Activated CD8-positive, alpha-beta T cell treated with anti-CD3 and anti-CD28 coated beads for 36 hours (primary cell): ENCODE data around the gene DTX3L. TPM values are rescaled to one million over a fixed set of nuclear protein-coding genes. Genes with fewer than 3 reads are reported as not detected.
"Not testable (repeated sequence)": the region's sequence is repeated elsewhere in the genome, so short reads cannot be mapped to it uniquely, and the experiment has no call there.

ENCODE experiments used
- ATAC-seq: fragments of 200-7000 bp; cut with Tn5 transposase; one replicate; pipeline ENCODE4 v1.10.0; 2021; ENCODE audit warnings: mild to moderate bottlenecking, moderate library complexity
- CTCF ChIA-PET: fragments of 350-600 bp; sonication (Branson Sonifier 250); formaldehyde crosslinking; loops from one replicate; lab custom pipeline; 2021; ENCODE audit warnings: antibody characterized with exemption; lab: Charles Lee
- POLR2A ChIA-PET: fragments of 350-600 bp; sonication (Branson Sonifier 250); formaldehyde crosslinking; loops from one replicate; lab custom pipeline; 2021; ENCODE audit warnings: antibody characterized with exemption; lab: Charles Lee
- DNase-seq: peaks from one replicate; pipeline ENCODE4 v3.0.0-alpha.2; 2020
- H3K27ac Mint-ChIP-seq: one replicate; pipeline ENCODE4 v1.8.0; 2021; ENCODE audit warnings: mild to moderate bottlenecking, mixed read lengths
- H3K27me3 Mint-ChIP-seq: one replicate; pipeline ENCODE4 v1.8.0; 2021; ENCODE audit warnings: mixed read lengths
- H3K36me3 Mint-ChIP-seq: one replicate; pipeline ENCODE4 v1.8.0; 2021; ENCODE audit warnings: low read depth, mixed read lengths
- H3K4me1 Mint-ChIP-seq: one replicate; pipeline ENCODE4 v1.8.0; 2021; ENCODE audit warnings: low read depth, mixed read lengths
- H3K4me3 Mint-ChIP-seq: one replicate; pipeline ENCODE4 v1.8.0; 2021; ENCODE audit warnings: mild to moderate bottlenecking, moderate library complexity, mixed read lengths
- H3K9me3 Mint-ChIP-seq: one replicate; pipeline ENCODE4 v1.8.0; 2021; ENCODE audit warnings: mixed read lengths
- CTCF ChIP-seq: fragments of 200-600 bp; IDR thresholded peaks from one replicate; pipeline ENCODE4 v1.8.0; 2022; ENCODE audit warnings: antibody characterized with exemption, mild to moderate bottlenecking
- intact Hi-C: fragments of 100-400 bp; cut with micrococcal nuclease; formaldehyde crosslinking; loops from one replicate; pipeline ENCODE4 v1.10.0; 2022
- total RNA-seq, 2 experiments: library from RNA; stranded (reverse); gene quantifications; one replicate each; pipeline ENCODE4 v1.2.3, GENCODE V29; 2021

DTX3L gene
- total RNA-seq, 2 experiments from 2014 or later, result 22.1 to 25.9 TPM

- intact Hi-C loops, result no loop called here
- H3K9me3 Mint-ChIP-seq, result no peaks in the 10 kb centered on the region
- no peaks in the 10 kb centered on the region for H3K27me3 Mint-ChIP-seq
- no peak for TF ChIP-seq CTCF
- DNase-seq (no peak), ATAC-seq (no peak)
- peak overlapping the region; percentile 90 for H3K27ac Mint-ChIP-seq
- H3K4me1 Mint-ChIP-seq, result peaks cover 52% of the 10 kb centered on the region
- POLR2A ChIA-PET, result interaction anchor here (1.2 to 3.6 kb wide), 7 partner anchors 7 to 118 kb away, joined by 3 to 33 read pairs (median 6); partner anchors contain the start of gene PARP14
- CTCF ChIA-PET, result interaction anchor here (11.8 kb wide), 1 partner anchor 116 kb away, joined by 244 read pairs; the partner anchor contains the start of gene PARP14
- peaks cover 40% of the 10 kb centered on the region for H3K36me3 Mint-ChIP-seq
- peak overlapping the region; percentile 76 for H3K4me3 Mint-ChIP-seq
These were observed 467 bp upstream of the DTX3L start for GRCh38 chr3:122563717-122564025.

- intact Hi-C loops, H3K9me3 Mint-ChIP-seq, H3K27me3 Mint-ChIP-seq, ATAC-seq, DNase-seq, H3K4me3 Mint-ChIP-seq: not testable (repeated sequence)
- ChIA-PET POLR2A (interaction anchor here (1.0 to 2.3 kb wide), 2 partner anchors 14 to 42 kb away, joined by 3 to 6 read pairs; no protein-coding TSS in a partner anchor), CTCF (interaction anchor here (3.7 kb wide), 1 partner anchor 111 kb away, joined by 15 read pairs; no protein-coding TSS in a partner anchor)
- Mint-ChIP-seq H3K36me3 (peaks cover 57% of the 10 kb centered on the region), H3K4me1 (peaks cover 62% of the 10 kb centered on the region), H3K27ac (peak overlapping the region; percentile 75)
These were observed 4.0 kb downstream of the DTX3L start for GRCh38 chr3:122568131-122568530.

- POLR2A ChIA-PET, result interaction anchor here (1.0 to 2.3 kb wide), 2 partner anchors 14 to 41 kb away, joined by 3 to 6 read pairs; no protein-coding TSS in a partner anchor
- Mint-ChIP-seq H3K4me3 (no peak overlapping the region), H3K9me3 (peaks cover 2% of the 10 kb centered on the region), H3K4me1 (peaks cover 65% of the 10 kb centered on the region), H3K36me3 (peaks cover 60% of the 10 kb centered on the region), H3K27ac (peak overlapping the region; percentile 52), H3K27me3 (no peaks in the 10 kb centered on the region)
- TF ChIP-seq CTCF, result no peak
- CTCF ChIA-PET, result interaction anchor here (3.7 kb wide), 1 partner anchor 110 kb away, joined by 15 read pairs; no protein-coding TSS in a partner anchor
- DNase-seq (no peak), ATAC-seq (no peak)
- intact Hi-C loops, result no loop called here
These were observed 4.6 kb downstream of the DTX3L start for GRCh38 chr3:122568755-122569154.

- POLR2A ChIA-PET, result interaction anchor here (4.5 kb wide), 1 partner anchor 8 kb away, joined by 33 read pairs; the partner anchor contains the start of genes DTX3L and PARP9
- intact Hi-C loops, result no loop called here
These were observed 8.8 kb downstream of the DTX3L start for GRCh38 chr3:122572940-122573412.

More at GRCh38 chr3:122572940-122573412, 8.8 kb downstream of the DTX3L start:
- DNase-seq (peak; percentile 58), ATAC-seq (peak; percentile 49)
- CTCF ChIA-PET, result interaction anchor here (2.9 kb wide), 1 partner anchor 106 kb away, joined by 19 read pairs; no protein-coding TSS in a partner anchor
- H3K9me3 Mint-ChIP-seq, result peaks cover 2% of the 10 kb centered on the region
- H3K36me3 Mint-ChIP-seq, result peaks cover 41% of the 10 kb centered on the region
- H3K4me3 Mint-ChIP-seq, result no peak overlapping the region
- TF ChIP-seq CTCF, result no peak
- H3K27ac Mint-ChIP-seq, result peak overlapping the region; percentile 77
- no peaks in the 10 kb centered on the region for H3K27me3 Mint-ChIP-seq
- peaks cover 66% of the 10 kb centered on the region for H3K4me1 Mint-ChIP-seq
